OCI-LY1 (cell line): ENCODE measurements around the gene KRT23.

ENCODE experiments used
- EZH2 ChIP-seq: fragments of 200-600 bp; sonication (generic), shearing (Covaris generic); IDR thresholded peaks from 2 replicates; pipeline ENCODE4 v1.8.0; 2017; ENCODE audit warnings: borderline replicate concordance, mixed run types, mild to moderate bottlenecking, antibody characterized with exemption, low read length, moderate library complexity, mixed read lengths
- TF ChIP-seq, protein P1 (sequence below): fragments of 200-600 bp; sonication (generic), shearing (Covaris generic); IDR thresholded peaks from 2 replicates; pipeline ENCODE4 v1.5.1; 2017; ENCODE audit warnings: mild to moderate bottlenecking, antibody characterized with exemption, low read length, moderate library complexity, mixed read lengths

DNA sequence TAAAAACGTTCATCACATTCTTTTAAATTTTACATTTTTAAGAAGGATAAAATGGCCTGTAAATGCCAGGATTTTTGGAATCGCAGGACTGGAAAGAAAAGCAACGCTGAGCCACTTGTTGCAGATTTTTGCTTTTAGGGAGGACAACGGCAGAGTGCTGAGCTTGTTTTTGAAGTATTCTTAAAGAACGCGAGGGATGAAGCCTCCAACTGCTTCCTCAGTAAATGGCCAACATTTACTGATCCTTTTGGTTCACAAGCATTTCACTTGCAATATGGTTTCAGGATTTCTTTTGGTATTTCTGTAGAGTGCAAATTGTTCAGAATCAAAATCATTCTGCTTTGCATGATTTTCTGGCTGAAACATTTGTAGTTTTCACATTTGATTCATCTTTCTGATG lies 2.8 kb upstream of the KRT23 start:
- TF ChIP-seq, protein P1, sequence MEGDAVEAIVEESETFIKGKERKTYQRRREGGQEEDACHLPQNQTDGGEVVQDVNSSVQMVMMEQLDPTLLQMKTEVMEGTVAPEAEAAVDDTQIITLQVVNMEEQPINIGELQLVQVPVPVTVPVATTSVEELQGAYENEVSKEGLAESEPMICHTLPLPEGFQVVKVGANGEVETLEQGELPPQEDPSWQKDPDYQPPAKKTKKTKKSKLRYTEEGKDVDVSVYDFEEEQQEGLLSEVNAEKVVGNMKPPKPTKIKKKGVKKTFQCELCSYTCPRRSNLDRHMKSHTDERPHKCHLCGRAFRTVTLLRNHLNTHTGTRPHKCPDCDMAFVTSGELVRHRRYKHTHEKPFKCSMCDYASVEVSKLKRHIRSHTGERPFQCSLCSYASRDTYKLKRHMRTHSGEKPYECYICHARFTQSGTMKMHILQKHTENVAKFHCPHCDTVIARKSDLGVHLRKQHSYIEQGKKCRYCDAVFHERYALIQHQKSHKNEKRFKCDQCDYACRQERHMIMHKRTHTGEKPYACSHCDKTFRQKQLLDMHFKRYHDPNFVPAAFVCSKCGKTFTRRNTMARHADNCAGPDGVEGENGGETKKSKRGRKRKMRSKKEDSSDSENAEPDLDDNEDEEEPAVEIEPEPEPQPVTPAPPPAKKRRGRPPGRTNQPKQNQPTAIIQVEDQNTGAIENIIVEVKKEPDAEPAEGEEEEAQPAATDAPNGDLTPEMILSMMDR, result no peak
- no peak for TF ChIP-seq EZH2
